Stimulated activated CD8-positive, alpha-beta memory T cell treated with anti-CD3 and anti-CD28 coated beads, Interleukin-12 subunit alpha, Interleukin-12 subunit beta, amount 100 ng/mL, for 1 hour (primary cell): Measurements from ENCODE around the gene CCDC91.
"Not testable (repeated sequence)": the region's sequence is repeated elsewhere in the genome, so short reads cannot be mapped to it uniquely, and the experiment has no call there.

Source experiments
- DNase-seq: peaks from one replicate; pipeline ENCODE4 v3.0.0-alpha.2; 2020; ENCODE audit warnings: low read depth

Gene CCDC91

GRCh38 chr12:28186500-28186899 is 3.8 kb upstream of the CCDC91 start:
- no peak for DNase-seq

- DNase-seq, result no peak
These were observed 404 bp upstream of the CCDC91 start for GRCh38 chr12:28189784-28190320.

- no peak for DNase-seq
These were observed 1.1 kb downstream of the CCDC91 start for GRCh38 chr12:28191051-28192048.

- no peak for DNase-seq
These were observed 1.9 kb downstream of the CCDC91 start for GRCh38 chr12:28192125-28192524.

GRCh38 chr12:28194621-28195020 is 4.4 kb downstream of the CCDC91 start:
- not testable (repeated sequence) for DNase-seq

GRCh38 chr12:28201136-28201535 is 10.9 kb downstream of the CCDC91 start:
- not testable (repeated sequence) for DNase-seq

- DNase-seq, result no peak
These were observed 12.3 kb downstream of the CCDC91 start for GRCh38 chr12:28202374-28203130.

- DNase-seq, result no peak
These were observed 19.5 kb downstream of the CCDC91 start for GRCh38 chr12:28209782-28210181.

GRCh38 chr12:28212182-28212581 is 21.9 kb downstream of the CCDC91 start:
- no peak for DNase-seq

GRCh38 chr12:28215021-28215420 is 24.8 kb downstream of the CCDC91 start:
- no peak for DNase-seq

GRCh38 chr12:28216016-28216415 is 25.8 kb downstream of the CCDC91 start:
- no peak for DNase-seq

- DNase-seq, result no peak
These were observed 27.5 kb downstream of the CCDC91 start for GRCh38 chr12:28217805-28218204.

GRCh38 chr12:28218875-28219274 is 28.6 kb downstream of the CCDC91 start:
- no peak for DNase-seq

- no peak for DNase-seq
These were observed 29.6 kb downstream of the CCDC91 start for GRCh38 chr12:28219827-28220226.

- DNase-seq, result peak; percentile 42
These were observed 31.9 kb downstream of the CCDC91 start for GRCh38 chr12:28222081-28222700.

GRCh38 chr12:28223025-28223554 is 32.8 kb downstream of the CCDC91 start:
- no peak for DNase-seq

- no peak for DNase-seq
These were observed 33.6 kb downstream of the CCDC91 start for GRCh38 chr12:28223858-28224257.

GRCh38 chr12:28226705-28227104 is 36.4 kb downstream of the CCDC91 start:
- DNase-seq, result no peak

- DNase-seq, result no peak
These were observed 37.0 kb downstream of the CCDC91 start for GRCh38 chr12:28227251-28227650.

GRCh38 chr12:28231248-28231647 is 41.0 kb downstream of the CCDC91 start:
- no peak for DNase-seq

- DNase-seq, result no peak
These were observed 42.1 kb downstream of the CCDC91 start for GRCh38 chr12:28232211-28232928.
